T47D (cell line): ENCODE results near the gene LY6G6C.

Experiments
- DNase-seq, 2 experiments: peaks; one replicate each; pipeline versions ENCODE4 v3.0.0 to v3.0.0-alpha.2; 2011 to 2012; ENCODE audit warnings: low read depth in 1 of 2, low spot score in 1 of 2
- JUND ChIP-seq: IDR thresholded peaks from 2 replicates; pipeline ENCODE4 v1.6.1; 2012; ENCODE audit warnings: low read depth
- in situ Hi-C: cut with HindIII; loops from 2 replicates; pipeline ENCODE4 v1.10.0; 2016; ENCODE audit warnings: low sequenced_read_pairs, low pct_unique_long_range_greater_than_20kb

Gene LY6G6C, protein sequence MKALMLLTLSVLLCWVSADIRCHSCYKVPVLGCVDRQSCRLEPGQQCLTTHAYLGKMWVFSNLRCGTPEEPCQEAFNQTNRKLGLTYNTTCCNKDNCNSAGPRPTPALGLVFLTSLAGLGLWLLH

DNA sequence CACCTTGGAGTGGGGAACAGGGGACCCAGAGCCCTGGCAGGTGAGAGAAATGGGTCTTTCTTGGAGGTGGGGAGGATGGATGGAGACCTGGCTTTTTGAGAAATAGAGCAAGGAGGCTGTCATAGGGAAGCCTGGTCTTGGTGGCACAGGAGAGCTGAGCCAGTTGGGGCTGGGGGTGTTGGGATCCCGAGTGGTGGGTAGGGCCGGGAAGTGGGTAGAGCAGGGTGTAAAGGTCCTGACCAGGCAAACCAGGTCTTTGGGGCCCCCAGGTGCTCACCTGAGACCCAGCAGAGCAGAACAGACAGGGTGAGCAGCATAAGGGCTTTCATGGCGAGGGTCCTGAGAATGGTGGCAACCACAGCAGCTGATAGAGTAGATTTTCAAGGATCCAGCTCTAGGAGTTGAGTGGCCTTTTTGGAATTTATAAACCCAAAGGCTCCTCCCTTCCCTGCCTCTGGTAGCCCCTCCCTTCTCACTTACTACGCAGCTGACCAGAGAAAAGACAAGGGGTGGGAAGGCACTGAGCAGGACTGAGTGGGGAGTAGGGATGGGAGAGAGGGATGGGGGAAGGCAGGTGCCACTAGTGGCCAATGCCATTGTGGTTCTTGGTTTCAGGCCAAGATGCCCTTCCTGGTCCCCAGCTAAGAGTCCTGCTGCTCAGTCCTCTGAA, at the start of gene LY6G6C:
LY6G6C (minus strand) TSS at position 396 of the 670 bp plus-strand sequence; CDS start at position 329, 67 bp downstream.
- TF ChIP-seq JUND: no peak
- in situ Hi-C loops: no loop called here
- DNase-seq: no peak

DNA sequence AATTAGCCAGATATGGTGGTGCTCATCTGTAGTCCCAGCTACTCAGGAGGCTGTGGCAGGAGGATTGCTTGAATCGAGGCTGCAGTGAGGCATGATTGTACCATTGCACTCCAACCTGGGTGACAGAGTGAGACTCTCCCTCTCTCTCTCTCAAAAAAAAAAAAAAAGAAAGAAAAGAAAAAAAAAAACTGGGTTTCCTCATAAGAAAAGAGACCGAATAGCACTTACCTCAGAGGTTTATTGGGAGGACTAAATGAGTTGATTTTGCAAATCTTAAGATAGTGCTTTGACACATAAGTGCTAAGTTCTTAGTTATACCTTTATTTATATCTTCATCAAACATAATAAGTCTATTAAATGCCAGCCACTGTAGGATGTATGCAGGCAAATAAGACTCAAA, 49.3 kb upstream of the LY6G6C start:
- in situ Hi-C loops: no loop called here
- DNase-seq: no peak
- TF ChIP-seq JUND: no peak

DNA sequence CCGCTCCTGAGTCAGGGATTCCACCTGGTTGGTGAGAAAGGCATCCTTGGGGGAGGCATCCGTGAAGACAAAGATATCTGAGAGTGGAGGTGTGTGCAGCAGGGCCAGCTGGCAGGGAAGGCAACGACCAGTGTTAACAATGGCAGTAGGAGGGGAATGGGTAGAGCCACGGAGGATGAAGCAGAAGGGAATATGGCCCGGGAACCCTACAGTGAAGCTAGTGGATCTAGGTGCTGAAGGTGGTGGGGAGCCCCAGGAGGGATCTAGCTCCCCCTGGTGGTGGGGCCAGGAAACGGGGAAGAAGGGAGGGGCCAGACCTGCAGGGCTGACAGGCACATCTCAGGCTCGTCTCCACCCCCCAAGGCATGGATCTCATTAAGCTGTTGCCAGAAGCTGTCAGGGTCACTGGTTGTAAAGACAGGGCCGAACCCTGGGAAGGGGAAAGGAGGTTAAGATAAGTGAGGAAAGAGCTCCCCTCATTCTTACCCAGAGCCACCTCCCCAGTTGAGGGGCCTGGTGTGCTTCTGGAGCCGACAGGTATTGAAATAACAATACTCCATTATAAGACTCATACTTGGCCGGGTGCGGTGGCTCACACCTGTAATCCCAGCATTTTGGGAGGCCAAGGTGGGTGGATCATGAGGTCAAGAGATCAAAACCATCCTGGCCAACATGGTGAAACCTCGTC, 48.3 kb upstream of the LY6G6C start:
- DNase-seq: peak; percentile 85 to 89
- in situ Hi-C loops: no loop called here
- TF ChIP-seq JUND: no peak

DNA sequence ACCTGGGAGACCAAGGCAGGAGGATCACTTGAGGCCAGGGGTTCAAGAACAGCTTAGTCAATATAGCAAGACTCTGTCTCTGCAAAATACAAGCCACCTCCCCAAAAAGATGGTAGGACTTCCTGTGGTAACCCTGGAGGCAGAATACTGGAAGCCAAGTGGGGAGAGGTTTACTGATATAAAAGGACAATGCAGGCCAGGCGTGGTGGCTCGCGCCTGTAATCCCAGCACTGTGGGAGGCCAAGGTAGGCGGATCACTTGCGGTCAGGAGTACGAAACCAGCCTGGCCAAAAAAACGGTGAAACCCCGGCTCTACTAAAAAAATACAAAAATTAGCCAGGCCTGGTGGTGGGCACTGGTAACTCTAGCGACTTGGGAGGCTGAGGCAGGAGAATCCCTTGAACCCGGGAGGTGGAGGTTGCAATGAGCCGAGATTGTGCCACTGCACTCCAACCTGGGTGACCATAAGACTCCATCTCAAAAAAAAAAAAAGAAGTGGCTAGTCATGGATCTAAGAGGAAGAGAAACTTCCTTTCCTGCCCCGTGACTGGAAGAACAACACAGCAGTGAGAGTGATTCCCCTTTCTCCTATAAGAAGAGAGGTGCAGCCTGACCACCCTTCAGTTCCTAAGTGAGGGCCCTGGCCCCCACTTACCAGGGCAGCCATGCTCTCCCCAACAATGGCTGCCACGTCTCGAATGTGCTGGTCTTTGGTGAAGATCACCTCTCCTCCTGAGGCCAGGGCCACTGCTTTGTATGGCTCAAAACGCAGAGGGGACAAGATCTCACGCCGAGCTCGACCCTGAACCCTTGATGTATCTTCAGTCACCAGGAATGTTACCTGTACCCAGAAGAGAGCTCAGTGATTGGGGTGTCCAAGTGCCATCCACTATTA, 47.1 kb upstream of the LY6G6C start:
- no peak for TF ChIP-seq JUND
- no peak for DNase-seq
- in situ Hi-C loops: no loop called here

DNA sequence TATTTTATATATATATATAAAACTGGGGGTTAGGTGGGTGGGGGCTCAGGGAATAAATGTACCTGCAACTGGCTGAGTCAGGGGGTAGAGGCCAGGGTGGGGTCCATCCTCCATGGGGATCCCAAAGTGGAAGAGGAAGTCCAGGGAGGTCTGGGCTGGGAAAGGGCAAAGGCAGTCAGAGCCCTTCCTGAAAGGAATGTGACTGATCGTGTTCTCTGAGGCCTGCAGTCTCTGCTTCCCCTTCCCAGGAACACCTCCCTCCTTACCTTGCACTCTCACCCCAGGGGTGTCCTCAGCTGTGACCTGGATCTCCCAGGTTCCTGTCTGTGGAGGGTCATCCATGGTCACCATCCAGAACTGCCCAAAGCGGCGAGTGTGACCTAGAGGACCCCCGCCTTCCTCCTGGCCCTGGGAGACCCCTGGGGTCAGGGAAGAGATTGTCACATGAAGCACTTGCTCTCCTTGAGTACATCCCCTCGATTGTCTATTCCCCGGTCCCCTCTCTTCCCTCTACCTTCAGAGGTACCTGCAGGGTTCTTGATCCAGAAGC, 45.6 kb upstream of the LY6G6C start:
- in situ Hi-C loops: no loop called here
- no peak for TF ChIP-seq JUND
- DNase-seq: peak; percentile 46 to 52

DNA sequence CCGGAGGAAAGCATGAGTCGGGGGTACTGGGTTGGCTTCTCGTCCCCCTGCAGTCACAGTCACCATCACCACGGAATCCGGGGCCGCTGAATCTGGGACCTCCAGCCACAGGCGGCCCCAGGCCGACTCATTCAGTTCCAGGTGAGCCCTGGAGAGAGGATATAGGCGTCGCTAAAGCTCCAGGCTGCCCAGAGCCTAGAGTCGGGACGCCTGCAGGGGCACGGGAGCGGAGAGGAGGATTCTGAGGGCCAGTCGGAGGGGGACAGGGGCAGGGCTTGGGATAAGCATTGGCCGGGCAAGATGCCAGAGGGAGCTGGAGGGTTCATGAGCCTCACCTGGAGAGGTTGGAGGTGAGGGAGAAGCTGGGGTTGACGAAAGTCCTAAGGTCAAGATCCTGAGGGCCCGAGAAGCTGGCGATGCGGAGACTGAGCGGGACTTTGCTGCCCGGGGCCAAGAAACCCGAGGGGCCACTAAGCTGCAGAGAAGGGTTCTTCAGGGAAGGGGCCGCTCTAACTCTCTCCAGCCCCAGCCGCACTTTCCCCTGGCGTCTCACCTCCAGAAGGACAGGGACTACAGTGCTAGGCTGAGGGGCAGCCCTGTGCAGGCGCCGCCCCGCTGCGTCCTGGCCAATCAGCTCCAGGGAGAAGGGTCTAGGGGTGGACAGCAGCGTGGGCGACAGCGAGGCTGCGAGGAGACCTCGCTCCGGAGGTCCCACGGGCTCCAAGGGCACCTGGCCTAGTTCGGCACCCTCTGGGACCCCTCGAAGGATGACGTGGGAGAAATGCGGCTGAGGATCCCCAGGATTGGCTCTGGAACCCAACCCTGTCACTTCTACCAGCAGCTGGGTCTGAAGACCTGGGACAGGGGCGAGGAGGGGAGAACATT, 44.6 kb upstream of the LY6G6C start:
- DNase-seq: no peak
- in situ Hi-C loops: no loop called here
- no peak for TF ChIP-seq JUND

DNA sequence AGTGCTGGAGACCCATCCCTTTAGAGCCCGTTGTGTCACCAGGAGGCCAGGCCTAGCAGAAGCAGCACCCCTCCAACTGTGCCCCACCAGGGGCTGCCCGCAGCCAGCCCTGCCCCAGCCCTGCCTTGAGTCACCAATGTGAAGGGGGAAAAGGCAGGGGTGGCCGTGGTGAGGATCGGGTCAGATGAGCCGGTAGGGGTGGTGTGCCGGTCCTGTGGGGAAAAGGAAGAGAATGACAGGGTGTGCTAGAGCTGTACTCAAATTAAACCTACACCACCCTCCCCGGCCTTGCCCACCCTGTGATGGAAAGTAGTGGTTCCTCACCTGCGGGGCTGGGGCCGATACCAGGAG, 44.0 kb upstream of the LY6G6C start:
- in situ Hi-C loops: no loop called here
- DNase-seq: no peak
- TF ChIP-seq JUND: no peak

DNA sequence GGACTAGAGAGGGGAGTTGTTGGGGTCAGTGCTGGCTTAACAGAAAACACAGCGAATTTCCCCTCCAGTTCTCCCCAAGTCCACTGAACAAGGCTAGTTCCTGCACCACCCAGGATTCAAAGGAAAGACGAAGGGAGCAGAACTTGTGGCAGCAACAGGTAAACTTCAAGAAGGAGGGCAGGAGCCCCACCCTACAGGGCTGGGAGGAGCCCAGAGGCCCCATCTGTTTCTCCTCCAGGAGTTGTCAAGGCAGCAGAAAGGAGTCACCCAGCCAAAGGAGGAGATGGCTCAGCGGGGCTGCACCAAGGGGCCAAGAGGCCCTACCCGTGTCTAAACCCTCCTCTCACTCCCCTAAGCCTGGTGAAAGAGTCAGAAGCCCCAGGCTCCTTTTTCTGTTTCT, 42.7 kb upstream of the LY6G6C start:
- in situ Hi-C loops: no loop called here
- no peak for TF ChIP-seq JUND
- DNase-seq: no peak

DNA sequence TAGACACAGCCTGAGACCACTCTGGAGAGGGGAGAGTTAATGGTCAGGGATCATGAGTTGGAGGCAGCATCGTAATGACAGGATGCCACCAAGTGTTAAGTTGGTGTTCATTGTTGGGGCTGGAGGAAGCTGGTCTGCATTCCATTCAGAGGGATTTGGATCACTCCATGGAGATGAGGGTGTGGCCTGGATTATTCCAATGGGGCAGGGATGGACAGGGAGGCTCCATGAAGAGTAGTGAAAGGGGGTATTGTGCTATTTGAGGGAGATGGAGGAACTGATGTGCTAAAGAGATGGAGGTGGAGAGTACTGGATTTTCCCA, 42.0 kb upstream of the LY6G6C start:
- in situ Hi-C loops: no loop called here
- no peak for TF ChIP-seq JUND
- peak; percentile 55 to 84 for DNase-seq

DNA sequence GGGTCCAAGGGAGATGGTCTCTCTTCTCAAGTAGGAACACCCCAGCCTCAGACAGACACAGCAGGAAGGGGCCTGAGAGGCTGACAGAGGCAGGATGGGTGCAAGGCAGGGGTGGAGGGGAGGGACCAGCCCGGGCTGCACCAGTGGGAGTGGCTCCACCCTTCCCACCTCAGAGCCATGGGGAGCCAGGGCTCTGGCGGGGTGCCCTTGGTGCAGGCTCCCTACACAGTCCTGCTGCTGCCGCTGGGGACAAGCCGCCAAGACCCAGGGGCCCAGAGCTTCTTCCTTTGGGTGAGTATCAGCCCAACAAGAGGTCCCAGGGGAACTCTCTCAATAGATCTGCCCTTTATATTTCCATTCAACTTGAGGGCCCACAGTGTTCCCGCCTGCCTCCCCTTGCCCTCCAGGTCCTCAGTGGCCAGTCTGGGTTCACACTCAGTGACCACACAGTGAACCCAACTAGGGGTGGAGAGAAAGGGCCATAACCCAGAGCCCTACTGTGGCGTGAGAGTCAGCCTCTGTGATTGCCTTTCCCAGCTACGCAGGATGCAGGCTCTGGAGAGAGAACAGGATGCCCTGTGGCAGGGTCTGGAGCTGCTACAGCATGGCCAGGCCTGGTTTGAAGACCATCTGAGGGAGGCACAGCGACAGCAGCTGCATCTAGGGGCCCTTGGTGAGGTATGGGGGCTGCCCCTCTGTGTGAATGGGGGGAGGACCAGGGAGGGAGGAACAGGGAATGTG, 41.5 kb upstream of the LY6G6C start:
- no peak for TF ChIP-seq JUND
- in situ Hi-C loops: no loop called here
- DNase-seq: no peak

DNA sequence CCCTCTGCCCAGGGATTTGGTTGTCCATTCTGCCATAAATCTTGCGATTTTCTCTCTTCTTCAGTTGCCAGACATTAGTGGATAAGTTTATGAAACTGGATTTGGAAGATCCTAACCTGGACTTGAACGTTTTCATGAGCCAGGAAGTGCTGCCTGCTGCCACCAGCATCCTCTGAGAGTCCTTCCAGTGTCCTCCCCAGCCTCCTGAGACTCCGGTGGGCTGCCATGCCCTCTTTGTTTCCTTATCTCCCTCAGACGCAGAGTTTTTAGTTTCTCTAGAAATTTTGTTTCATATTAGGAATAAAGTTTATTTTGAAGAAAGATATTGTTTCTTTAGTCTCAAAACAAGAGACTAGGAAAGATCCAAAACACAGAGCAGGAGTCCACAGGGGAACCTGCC, 40.8 kb upstream of the LY6G6C start, which contains the start of gene SAPCD1:
SAPCD1 (plus strand) TSS at position 301 of the 400 bp plus-strand sequence. CDS start 399 bp downstream, outside the sequence.
- no peak for TF ChIP-seq JUND
- in situ Hi-C loops: no loop called here
- no peak for DNase-seq
